DOHH2 (cell line): Measurements from ENCODE around the gene GLI1.

Experiments
- H3F3A ChIP-seq: fragments of 200-600 bp; sonication (generic), shearing (Covaris generic); 2 replicates; pipeline ENCODE4 v1.6.0; 2016; ENCODE audit warnings: antibody characterized with exemption, mild to moderate bottlenecking; ENCODE audit not compliant: control insufficient read depth, insufficient read depth
- H3K27ac ChIP-seq: fragments of 200-600 bp; sonication (generic); 2 replicates; pipeline ENCODE4 v1.5.1; 2014; ENCODE audit warnings: low read depth, mild to moderate bottlenecking, low read length, moderate library complexity
- H3K27me3 ChIP-seq: fragments of 200-600 bp; sonication (generic); 2 replicates; pipeline ENCODE4 v1.6.1; 2014; ENCODE audit warnings: mild to moderate bottlenecking, low read length, mixed read lengths; ENCODE audit not compliant: control insufficient read depth
- H3K36me3 ChIP-seq: fragments of 200-600 bp; sonication (generic); 2 replicates; pipeline ENCODE4 v1.6.1; 2014; ENCODE audit warnings: mild to moderate bottlenecking, low read length, moderate library complexity, mixed read lengths; ENCODE audit not compliant: control insufficient read depth
- H3K4me1 ChIP-seq: fragments of 200-600 bp; sonication (generic); 2 replicates; pipeline ENCODE4 v1.6.1; 2014; ENCODE audit warnings: mild to moderate bottlenecking, low read length, mixed read lengths; ENCODE audit not compliant: control insufficient read depth
- H3K4me2 ChIP-seq: fragments of 200-600 bp; sonication (generic); 2 replicates; pipeline ENCODE4 v1.6.0; 2014; ENCODE audit warnings: mild to moderate bottlenecking, low read length, moderate library complexity
- H3K4me3 ChIP-seq: fragments of 200-600 bp; sonication (generic); 2 replicates; pipeline ENCODE4 v1.5.1; 2014; ENCODE audit warnings: mild to moderate bottlenecking, low read length, mixed read lengths
- H3K79me2 ChIP-seq: fragments of 200-600 bp; sonication (generic); 2 replicates; pipeline ENCODE4 v1.6.1; 2014; ENCODE audit warnings: mild to moderate bottlenecking, low read length, mixed read lengths; ENCODE audit not compliant: control insufficient read depth
- H3K9me2 ChIP-seq: fragments of 200-600 bp; sonication (generic); replicated peaks from 2 replicates; pipeline ENCODE4 v1.6.1; 2014; ENCODE audit warnings: mild to moderate bottlenecking, low read length, mixed read lengths; ENCODE audit not compliant: control insufficient read depth
- H3K9me3 ChIP-seq: fragments of 200-600 bp; sonication (generic); 2 replicates; pipeline ENCODE4 v1.6.1; 2014; ENCODE audit warnings: antibody characterized with exemption, low read length, mixed read lengths; ENCODE audit not compliant: control insufficient read depth, insufficient read depth
- H4K20me1 ChIP-seq: fragments of 200-600 bp; sonication (generic); 2 replicates; pipeline ENCODE4 v1.6.0; 2014; ENCODE audit warnings: low read depth, mild to moderate bottlenecking, antibody characterized with exemption, low read length, moderate library complexity; ENCODE audit not compliant: control insufficient read depth, insufficient read depth
- CTCF ChIP-seq: fragments of 200-600 bp; sonication (generic); IDR thresholded peaks from one replicate; pipeline ENCODE4 v1.5.1; 2014; ENCODE audit warnings: antibody characterized with exemption, mild to moderate bottlenecking, low read depth, low read length; ENCODE audit not compliant: poor library complexity, severe bottlenecking
- EZH2phosphoT487 ChIP-seq: fragments of 200-600 bp; sonication (generic); IDR thresholded peaks from 2 replicates; pipeline ENCODE4 v1.6.1; 2017; ENCODE audit warnings: borderline replicate concordance, mild to moderate bottlenecking, antibody characterized with exemption, low read length, moderate library complexity, mixed read lengths

Gene GLI1

GRCh38 chr12:57464569-57464968 is 5.0 kb downstream of the GLI1 start:
- no peaks in the 10 kb centered on the region for H4K20me1 ChIP-seq
- peaks cover 39% of the 10 kb centered on the region for H3K4me1 ChIP-seq
- peaks cover 3% of the 10 kb centered on the region; the same call in 1 of the 2 replicates for H3K36me3 ChIP-seq
- no peaks in the 10 kb centered on the region for H3K9me3 ChIP-seq
- H3K79me2 ChIP-seq = no peaks in the 10 kb centered on the region
- TF ChIP-seq EZH2phosphoT487 (no peak), CTCF (no peak)
- peaks cover 5% of the 10 kb centered on the region; the same call in 1 of the 2 replicates for H3K27me3 ChIP-seq
- H3K27ac ChIP-seq = no peak overlapping the region
- no peaks in the 10 kb centered on the region for H3K9me2 ChIP-seq
- H3K4me3 ChIP-seq = no peak overlapping the region
- peaks cover 13% of the 10 kb centered on the region; the same call in 1 of the 2 replicates for H3F3A ChIP-seq
- H3K4me2 ChIP-seq = no peak overlapping the region

DNA sequence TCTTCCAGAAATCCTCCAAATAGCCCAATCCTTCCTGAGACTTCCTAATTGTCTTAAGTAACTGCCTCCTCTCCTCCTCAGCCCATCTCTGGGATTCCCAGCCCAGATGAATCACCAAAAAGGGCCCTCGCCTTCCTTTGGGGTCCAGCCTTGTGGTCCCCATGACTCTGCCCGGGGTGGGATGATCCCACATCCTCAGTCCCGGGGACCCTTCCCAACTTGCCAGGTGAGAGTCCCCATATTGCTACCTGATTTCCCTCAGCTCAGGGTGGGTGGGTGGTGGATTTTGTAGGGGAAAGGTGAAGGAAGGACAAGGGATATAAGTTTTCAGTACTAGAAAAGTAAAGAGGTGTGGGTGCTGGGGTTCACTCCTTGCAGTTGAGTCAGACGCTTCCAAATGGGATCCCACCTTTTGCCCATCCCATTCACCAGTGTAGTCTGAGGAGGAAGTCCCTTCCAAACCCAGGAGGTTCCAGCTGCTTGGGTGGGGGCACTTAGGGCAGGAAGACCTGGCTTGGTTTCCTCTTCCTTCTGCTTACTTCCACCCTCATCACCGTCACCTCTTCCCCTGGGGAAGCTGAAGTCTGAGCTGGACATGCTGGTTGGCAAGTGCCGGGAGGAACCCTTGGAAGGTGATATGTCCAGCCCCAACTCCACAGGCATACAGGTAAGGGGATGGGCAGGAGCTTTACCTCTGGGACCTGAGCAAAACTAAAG is 5.6 kb downstream of the GLI1 start:
- peaks cover 38% of the 10 kb centered on the region for H3K4me1 ChIP-seq
- no peaks in the 10 kb centered on the region for H3K9me2 ChIP-seq
- H3K36me3 ChIP-seq = peaks cover 3% of the 10 kb centered on the region; the same call in 1 of the 2 replicates
- H3K4me3 ChIP-seq = no peak overlapping the region
- H3K9me3 ChIP-seq = no peaks in the 10 kb centered on the region
- H3F3A ChIP-seq = peaks cover 12% of the 10 kb centered on the region; the same call in 1 of the 2 replicates
- no peak overlapping the region for H3K4me2 ChIP-seq
- peaks cover 5% of the 10 kb centered on the region; the same call in 1 of the 2 replicates for H3K27me3 ChIP-seq
- H3K27ac ChIP-seq = no peak overlapping the region
- no peak for TF ChIP-seq CTCF
- no peak for TF ChIP-seq EZH2phosphoT487
- no peaks in the 10 kb centered on the region for H3K79me2 ChIP-seq
- no peaks in the 10 kb centered on the region for H4K20me1 ChIP-seq

GRCh38 chr12:57465747-57466505 is 6.3 kb downstream of the GLI1 start:
- no peak overlapping the region for H3K4me3 ChIP-seq

More at GRCh38 chr12:57465747-57466505, 6.3 kb downstream of the GLI1 start:
- peaks cover 30% of the 10 kb centered on the region for H3K4me1 ChIP-seq
- no peaks in the 10 kb centered on the region for H3K9me2 ChIP-seq
- no peak overlapping the region for H3K27ac ChIP-seq
- H3K4me2 ChIP-seq = no peak overlapping the region
- H3K27me3 ChIP-seq = peaks cover 3% of the 10 kb centered on the region; the same call in 1 of the 2 replicates
- TF ChIP-seq CTCF = no peak
- TF ChIP-seq EZH2phosphoT487 = no peak
- no peaks in the 10 kb centered on the region for H3K9me3 ChIP-seq
- H3K79me2 ChIP-seq = no peaks in the 10 kb centered on the region
- H3K36me3 ChIP-seq = peaks cover 8% of the 10 kb centered on the region; the same call in 1 of the 2 replicates
- no peaks in the 10 kb centered on the region for H4K20me1 ChIP-seq
- peaks cover 5% of the 10 kb centered on the region; the same call in 1 of the 2 replicates for H3F3A ChIP-seq
